Activated naive CD4-positive, alpha-beta T cell treated with Interleukin-2 at 50 U/mL for 16 hours (primary cell): ENCODE data around the gene P3H4.
A peak's percentile ranks its signal among the peaks of the same experiment; 100 is the strongest.
"Not testable (repeated sequence)": the region's sequence is repeated elsewhere in the genome, so short reads cannot be mapped to it uniquely, and the experiment has no call there.

ENCODE experiments used
- DNase-seq: peaks from one replicate; pipeline ENCODE4 v3.0.0-alpha.2; 2020

P3H4 gene

GRCh38 chr17:41792845-41793783, 18.6 kb downstream of the P3H4 start:
- no peak for DNase-seq

- DNase-seq, result no peak
Measured at GRCh38 chr17:41787021-41787418, 24.7 kb downstream of the P3H4 start.

- peak; percentile 90 for DNase-seq
Measured at GRCh38 chr17:41786227-41787020, 25.3 kb downstream of the P3H4 start, which contains the start of gene JUP. JUP (minus strand) TSS chr17:41786711; CDS start chr17:41771854, 14,857 bp downstream.

DNA sequence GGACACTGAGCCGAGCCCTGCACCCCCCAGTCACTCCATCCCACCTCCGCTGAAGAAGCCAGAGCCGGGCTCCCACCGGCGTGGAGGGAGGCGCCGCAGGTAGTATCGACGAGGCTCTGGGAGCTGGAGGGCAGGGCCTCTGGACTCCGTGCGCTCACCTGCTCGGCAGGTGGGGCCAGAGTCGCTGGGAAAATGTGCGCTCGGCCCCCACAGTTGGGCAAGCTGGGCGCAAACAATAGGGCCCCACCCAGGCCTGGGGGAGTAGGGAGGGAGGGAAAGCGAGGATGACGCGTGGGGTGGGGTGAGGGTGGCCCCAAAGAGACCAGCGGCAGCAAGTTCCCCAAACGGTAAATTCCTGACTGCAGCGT, 25.9 kb downstream of the P3H4 start:
- DNase-seq, result no peak

GRCh38 chr17:41785091-41785858, 26.5 kb downstream of the P3H4 start:
- no peak for DNase-seq

GRCh38 chr17:41784207-41784744, 27.5 kb downstream of the P3H4 start:
- DNase-seq, result no peak

DNA sequence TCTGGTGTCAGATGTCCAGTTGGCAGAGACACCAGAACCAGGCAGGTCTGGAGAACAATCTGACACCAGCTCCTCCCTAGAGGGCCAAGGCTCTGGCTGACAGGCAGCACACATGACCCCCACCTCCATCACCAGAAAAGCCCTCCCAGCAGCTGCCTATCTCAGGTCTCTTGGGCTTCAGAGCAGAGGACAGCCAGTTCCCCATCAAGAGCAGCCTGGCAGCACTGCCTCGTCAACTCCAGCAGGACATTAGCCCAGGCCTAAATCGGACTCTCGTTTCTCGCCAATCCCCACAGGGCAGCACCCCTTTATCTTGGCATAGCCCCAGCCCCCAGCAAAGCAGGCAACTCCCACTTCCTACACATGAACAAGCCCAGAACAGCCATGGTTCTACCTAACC, 29.6 kb downstream of the P3H4 start:
- no peak for DNase-seq

DNA sequence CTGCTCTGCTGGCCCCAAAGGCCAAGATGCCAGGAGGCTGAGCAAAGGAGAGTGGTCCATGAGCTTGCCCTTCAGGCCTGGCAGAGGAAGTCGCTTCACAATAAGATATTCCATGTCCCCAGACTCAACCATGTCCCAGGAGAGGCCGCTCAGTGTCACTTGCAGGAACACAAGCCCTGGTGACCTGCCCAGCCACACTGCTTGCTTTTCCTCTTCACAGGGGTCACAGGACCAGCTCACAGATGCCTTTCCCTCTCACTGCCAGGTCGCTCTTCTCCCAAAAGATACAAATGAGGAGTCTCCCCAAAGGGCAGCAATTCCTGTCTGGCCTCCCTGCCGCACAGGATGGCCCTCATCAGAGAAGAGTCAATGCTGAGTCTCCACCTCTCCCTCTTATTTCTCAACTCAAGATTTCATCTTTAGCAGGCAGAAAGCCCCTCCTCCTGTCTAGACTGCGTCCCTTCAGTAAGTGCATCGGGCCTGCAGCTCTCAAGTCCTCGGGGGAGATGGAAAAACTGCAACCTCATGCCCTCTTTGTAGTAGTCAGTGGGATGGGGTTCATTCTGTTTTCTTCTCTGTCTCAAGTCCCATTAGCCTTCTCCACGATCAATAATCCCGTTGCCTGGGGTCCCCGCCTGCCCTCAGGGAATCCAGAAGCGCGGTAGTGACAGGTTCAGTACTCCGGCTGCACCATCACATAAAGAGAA, 30.2 kb downstream of the P3H4 start:
- DNase-seq, result no peak

DNA sequence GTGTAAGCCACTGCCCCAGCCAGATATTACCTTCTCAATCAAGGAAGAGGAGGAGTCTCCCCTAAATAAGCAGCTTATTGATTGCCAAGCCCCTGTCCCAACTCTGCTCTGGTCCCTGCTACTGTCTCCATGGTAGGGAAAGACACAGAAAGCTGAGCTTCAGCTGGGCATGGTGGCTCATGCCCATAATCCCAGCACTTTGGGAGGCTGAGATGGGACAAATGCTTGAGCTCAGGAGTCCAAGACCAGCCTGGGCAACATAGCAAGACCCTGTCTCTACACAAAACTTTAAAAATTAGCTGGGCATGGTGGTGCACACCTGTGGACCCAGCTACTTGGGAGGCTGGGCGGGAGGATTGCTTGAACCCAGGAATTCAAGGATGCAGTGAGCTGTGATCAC, 31.8 kb downstream of the P3H4 start:
- DNase-seq, result no peak

DNA sequence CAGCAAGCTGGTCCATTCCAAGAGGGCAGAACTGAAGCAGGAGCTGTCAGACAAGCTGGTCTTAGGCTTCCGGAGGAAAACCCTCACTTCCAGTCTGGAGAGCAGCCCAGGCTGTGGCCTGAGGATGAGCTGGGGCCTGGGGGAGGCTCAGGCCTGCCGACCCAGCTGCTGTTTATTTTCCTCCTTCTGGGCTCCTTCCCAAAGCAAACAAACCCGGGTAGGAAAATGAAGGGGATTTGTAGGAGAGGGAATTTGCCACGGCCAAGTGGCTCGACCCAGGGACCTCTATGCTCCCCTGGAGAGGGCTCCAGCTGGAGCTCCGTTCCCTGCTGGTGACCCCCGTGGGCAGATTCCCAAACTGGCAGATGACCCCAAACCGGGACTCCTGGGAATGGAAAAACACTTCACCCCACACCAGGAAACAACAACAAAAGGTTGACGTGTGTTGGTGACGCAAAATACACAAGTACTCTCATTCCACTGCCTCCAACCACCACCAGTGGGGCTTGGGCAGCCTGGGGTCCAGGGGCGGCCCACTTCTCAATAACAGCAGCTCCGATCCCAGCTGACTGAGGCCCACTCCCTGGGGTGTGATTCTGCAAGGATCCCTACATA, 34.1 kb downstream of the P3H4 start:
- no peak for DNase-seq

DNA sequence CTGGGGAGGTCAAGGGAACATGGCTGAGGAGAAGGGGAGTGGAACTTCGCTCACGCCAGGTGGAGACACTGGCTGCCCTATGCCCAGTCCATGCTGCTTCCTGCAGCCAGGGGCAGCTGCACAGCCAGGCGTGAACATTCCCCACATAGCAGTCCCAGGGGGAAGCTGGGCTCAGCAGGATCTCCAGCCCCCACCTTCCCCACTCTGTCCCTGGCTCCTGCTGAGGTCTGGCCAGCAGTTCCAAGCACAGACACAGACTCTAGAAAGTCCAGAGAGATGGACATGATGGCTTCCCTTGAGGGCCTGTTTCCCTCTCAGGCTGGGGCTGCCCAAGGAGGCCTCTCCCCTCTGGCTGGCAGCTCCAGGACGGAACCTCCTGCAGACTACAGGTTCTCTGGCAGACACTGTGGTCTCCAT, 34.6 kb downstream of the P3H4 start:
- DNase-seq, result no peak

GRCh38 chr17:41776262-41776900, 35.4 kb downstream of the P3H4 start:
- not testable (repeated sequence) for DNase-seq

- no peak for DNase-seq
Measured at GRCh38 chr17:41775394-41776226, 36.1 kb downstream of the P3H4 start.

DNA sequence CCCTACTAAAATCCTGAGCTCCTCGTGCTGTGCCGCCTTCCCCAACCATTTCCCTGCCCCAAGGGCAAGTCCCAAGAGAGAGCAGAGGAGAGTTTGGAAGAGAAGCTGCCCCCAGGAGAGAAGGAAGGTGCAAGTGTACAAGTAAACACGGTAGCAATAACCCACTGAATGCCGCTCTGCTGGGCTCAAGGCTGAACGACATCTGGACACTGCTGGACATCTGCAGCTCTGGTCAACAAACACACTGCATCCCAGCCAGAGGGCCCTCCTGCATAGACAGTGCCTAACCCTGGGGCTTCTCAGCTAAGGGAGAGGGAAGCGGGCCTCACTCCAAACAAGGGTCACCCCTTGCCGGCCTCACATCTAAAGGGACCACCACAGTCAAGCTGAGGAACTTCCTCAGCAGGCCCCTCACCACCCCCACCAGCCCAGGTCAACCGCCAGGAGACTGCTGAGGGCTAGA, 38.0 kb downstream of the P3H4 start:
- DNase-seq, result no peak

DNA sequence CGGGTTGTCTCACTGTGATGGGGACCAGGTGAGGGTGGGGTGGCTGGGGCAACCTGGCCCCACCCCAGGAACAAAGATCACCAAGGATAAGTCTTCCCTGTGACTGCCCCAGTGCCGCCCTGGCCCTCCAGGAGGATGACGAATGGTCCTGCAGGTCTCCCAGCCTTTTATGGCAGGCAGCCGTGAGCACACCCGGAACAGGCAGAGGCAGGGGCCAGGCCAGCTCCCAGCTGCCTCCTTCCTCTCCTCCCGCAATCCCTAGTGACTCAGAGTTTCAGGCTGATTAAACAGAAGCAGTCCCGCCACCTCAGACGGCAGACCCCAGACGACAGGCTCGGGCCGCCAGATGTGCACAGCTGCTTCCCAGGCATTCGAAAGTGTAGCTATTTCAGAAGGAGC, 38.6 kb downstream of the P3H4 start:
- DNase-seq, result no peak

DNA sequence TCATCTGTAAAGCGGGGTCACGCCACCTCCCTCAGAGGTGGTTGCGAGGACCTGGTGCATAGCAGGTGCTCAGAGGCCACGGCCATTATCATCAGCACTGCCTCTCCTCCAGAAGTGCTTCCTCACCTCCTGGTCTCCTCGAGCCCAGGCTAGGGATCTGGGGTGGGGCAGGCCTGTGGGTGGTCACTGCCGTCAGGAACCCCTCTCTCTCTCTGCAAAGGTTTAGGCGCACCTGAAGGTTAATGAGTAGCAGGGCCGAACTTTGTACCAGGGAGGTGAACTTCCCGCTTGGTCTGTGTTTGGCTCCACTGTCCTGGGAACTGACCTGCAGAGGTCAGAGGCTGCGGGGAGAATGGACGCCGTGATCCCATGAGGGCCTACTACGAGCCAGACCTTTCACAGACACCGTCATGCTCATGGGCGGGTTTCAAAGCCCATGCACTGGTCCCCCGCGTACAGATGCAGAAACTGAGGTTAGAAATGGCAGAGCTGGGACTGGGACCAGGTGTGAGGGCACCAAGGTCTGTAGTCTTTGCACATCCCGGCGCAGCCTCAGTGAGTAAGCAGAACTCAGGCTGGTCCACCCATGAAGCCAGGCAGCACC, 39.1 kb downstream of the P3H4 start:
- no peak for DNase-seq

DNA sequence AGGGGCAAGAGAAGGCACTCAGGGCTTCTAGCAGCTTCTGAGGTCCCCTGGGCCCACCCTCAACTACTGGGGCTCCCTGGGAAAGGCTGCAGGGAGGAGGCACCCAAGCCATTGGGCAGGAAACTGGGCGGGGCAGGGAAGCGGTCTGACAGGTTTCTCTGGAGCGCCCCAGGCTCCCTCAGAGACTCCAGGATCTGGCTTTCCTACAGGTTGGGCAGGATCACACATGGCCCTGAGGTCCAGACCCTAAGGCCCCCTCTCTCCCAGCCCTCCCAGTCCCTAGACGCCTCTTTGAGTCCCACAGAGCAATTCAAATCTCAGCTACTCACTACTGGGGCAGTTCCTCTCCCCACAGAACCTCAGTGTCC, 39.5 kb downstream of the P3H4 start:
- no peak for DNase-seq

- DNase-seq, result no peak
Measured at GRCh38 chr17:41771389-41772206, 40.2 kb downstream of the P3H4 start.

DNA sequence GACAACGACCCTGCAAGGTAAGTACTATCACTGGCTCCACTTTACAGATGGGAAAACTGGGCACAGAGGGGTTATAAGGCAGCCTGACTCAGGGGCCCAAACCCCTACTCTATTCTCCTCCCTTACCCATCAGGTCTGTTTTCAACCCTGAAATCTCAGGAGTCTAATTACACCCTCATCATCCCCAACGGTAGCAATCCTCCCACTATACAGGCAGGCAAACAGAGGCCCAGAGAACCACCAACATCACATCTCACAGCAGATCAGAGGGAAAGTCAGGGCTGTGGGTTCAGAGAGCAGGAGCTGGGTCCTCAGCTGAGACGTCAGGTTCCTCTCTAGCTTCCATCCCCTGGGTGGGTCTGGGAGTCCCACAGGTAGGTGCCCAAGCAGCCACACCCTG, 41.8 kb downstream of the P3H4 start:
- no peak for DNase-seq
